ENCODE measurements around the gene AZU1. TPM values are rescaled to one million over a fixed set of nuclear protein-coding genes. Genes with fewer than 3 reads are reported as not detected.
"Not testable (repeated sequence)": the region's sequence is repeated elsewhere in the genome, so short reads cannot be mapped to it uniquely, and the experiment has no call there.

The AZU1 gene
- polyA plus RNA-seq, 1 donor: 1.7 TPM

DNA sequence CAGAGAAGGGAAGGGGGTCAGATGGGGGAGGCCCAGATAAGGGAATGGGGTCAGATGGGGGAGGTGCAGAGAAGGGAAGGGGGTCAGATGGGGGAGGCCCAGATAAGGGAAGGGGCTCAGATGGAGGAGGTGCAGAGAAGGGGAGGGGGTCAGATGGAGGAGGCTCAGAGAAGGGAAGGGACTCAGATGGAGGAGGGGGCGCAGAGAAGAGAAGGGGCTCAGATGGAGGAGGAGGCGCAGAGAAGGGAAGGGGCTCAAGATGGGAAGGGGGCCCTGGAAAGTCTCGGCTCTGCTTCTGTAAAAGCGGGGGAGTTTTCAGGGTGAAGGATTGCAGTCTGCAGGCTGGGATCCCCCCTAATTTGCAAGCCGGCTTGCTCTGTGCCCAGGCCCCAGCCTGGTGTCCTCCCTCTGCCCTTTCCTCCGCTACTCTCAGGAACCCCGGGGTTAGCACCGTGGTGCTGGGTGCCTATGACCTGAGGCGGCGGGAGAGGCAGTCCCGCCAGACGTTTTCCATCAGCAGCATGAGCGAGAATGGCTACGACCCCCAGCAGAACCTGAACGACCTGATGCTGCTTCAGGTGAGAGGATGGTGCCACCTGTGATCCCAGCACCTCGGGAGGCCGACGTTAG lies 1.6 kb downstream of the AZU1 start:
- DNase-seq (ENCODE audit: low read depth): no peak

DNA sequence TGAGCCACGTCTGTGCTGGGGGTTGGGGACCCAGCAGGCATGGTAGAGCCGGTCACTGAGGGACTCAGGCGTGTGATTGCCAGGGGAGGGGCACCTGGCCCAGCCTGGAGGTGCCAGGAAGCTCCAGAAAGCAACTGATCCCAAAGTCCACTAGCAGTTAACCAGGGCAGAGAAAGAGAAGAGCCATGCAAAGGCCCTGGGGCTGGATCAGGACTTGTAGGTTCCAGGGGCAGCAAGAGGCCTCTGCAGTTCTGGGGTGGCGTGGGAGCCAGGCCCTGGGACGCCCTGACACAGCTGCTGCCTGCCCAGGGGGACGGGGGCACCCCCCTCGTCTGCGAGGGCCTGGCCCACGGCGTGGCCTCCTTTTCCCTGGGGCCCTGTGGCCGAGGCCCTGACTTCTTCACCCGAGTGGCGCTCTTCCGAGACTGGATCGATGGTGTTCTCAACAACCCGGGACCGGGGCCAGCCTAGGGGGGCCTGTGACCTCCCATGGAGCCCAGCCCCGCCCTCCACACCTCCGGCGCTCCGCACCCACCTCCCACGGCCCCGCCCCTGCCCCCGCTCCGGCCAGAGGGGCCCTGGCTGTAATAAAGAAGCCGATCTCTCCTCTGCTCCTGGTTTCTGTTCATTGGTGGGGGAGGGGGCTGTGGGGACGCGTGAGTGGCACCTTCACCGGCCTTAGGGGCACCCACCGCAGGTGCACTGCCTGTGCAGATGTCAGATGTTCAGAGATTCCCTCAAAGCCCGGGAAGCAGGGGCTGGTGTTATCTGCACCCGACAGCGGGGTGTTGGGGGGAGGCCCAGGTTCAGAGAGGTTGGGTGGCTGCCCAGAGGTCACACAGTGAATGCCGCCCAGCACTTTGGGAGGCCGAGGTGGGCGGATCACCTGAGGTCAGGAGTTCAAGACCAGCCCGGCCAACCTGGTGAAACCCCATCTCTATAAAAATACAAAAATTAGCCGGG lies 4.1 kb downstream of the AZU1 start:
- no peak for DNase-seq (ENCODE audit: low read depth)

- DNase-seq (ENCODE audit: low read depth): no peak
Measured at GRCh38 chr19:834216-834615, 6.6 kb downstream of the AZU1 start.

GRCh38 chr19:835210-835810 lies 7.7 kb downstream of the AZU1 start:
- DNase-seq (ENCODE audit: low read depth): no peak

DNA sequence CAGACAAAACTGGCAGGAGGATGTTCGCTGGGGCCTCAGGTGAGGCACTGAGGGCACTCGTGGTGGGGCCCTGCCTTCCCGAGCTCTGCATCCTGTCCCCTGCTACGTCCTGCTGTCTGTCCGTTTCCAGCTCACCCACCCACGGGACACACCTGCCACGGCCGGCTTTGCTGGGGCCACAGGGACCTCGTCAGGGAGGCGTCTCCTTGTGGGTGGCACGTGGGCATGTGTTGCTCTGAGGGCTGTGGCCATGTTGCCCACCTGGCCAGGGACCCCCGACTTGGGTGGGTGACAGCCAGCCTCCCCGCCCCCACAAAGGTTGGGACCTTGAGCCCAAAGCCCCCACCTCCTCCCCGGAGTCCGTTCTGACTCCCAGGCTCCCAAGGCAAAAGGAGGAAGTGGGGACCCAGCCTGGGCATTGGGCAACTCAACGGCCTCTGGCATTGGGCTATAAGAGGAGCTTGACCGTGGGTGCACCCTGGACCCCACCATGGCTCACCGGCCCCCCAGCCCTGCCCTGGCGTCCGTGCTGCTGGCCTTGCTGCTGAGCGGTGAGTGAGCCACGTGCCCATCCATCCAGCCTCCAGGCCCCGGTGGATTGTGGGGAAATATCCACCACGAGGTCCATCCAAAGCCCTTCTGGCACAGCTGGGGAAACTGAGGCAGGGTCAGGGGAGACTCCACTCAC lies 13.0 kb downstream of the AZU1 start, which contains the start of gene PRTN3:
Gene PRTN3, plus strand, starts transcription at position 481 of the 688 bp plus-strand sequence. Its CDS starts 10 bp downstream, at position 491.
- DNase-seq (ENCODE audit: low read depth): no peak

GRCh38 chr19:842802-843179 lies 15.2 kb downstream of the AZU1 start:
- DNase-seq (ENCODE audit: low read depth): not testable (repeated sequence)

GRCh38 chr19:843180-843835 lies 15.7 kb downstream of the AZU1 start:
- DNase-seq (ENCODE audit: low read depth): no peak

GRCh38 chr19:843836-844545 lies 16.4 kb downstream of the AZU1 start:
- no peak for DNase-seq (ENCODE audit: low read depth)

DNA sequence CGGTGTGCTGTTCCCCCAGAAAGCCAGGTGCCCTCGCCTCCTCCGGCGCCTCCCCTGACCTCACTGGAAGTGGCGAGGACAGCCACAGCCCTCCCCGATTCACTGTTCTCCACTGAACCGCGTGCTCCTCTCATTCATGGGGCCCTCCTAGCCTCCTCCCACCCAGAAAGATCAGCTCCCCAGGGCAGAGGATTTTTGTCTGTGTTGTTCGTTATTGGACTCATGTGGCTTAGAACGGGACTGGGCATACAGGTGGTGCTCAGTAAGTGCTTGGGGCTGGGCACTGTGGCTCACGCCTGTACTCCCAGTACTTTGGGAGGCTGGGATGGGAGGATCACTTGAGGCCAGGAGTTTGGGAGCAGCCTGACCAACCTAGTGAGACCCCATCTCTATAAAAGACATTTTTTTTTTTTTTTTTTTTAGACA lies 16.9 kb downstream of the AZU1 start:
- no peak for DNase-seq (ENCODE audit: low read depth)

DNA sequence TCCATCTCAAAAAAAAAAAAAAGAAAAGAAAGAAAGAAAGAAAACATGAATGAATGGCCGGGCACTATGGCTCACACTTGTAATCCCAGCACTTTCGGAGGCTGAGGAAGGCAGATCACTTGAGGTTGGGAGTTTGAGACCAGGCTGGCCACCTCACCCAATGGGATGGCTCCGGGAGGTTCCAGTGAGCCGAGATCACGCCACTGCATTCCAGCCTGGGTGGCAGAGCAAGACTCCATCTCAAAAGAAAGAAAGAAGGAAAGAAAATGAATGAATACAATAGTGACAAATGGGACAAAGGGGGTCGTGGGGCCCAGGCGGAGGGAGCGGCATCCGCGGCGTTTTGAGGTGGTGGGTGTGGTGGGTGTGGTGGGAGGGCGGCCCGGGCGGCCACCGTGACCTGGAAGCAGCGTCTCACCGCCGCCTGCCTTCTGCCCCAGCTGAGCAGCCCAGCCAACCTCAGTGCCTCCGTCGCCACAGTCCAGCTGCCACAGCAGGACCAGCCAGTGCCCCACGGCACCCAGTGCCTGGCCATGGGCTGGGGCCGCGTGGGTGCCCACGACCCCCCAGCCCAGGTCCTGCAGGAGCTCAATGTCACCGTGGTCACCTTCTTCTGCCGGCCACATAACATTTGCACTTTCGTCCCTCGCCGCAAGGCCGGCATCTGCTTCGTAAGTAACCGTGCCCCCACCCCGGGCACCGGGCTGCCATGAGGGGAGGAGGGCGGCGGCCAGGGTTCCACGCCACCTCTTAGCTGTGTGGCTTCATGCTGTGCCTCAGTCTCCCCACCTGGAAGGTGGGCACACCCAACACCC lies 18.3 kb downstream of the AZU1 start:
- no peak for DNase-seq (ENCODE audit: low read depth)

GRCh38 chr19:848386-848921 lies 20.8 kb downstream of the AZU1 start:
- no peak for DNase-seq (ENCODE audit: low read depth)

- not testable (repeated sequence) for DNase-seq (ENCODE audit: low read depth)
Measured at GRCh38 chr19:849195-849594, 21.6 kb downstream of the AZU1 start.

DNA sequence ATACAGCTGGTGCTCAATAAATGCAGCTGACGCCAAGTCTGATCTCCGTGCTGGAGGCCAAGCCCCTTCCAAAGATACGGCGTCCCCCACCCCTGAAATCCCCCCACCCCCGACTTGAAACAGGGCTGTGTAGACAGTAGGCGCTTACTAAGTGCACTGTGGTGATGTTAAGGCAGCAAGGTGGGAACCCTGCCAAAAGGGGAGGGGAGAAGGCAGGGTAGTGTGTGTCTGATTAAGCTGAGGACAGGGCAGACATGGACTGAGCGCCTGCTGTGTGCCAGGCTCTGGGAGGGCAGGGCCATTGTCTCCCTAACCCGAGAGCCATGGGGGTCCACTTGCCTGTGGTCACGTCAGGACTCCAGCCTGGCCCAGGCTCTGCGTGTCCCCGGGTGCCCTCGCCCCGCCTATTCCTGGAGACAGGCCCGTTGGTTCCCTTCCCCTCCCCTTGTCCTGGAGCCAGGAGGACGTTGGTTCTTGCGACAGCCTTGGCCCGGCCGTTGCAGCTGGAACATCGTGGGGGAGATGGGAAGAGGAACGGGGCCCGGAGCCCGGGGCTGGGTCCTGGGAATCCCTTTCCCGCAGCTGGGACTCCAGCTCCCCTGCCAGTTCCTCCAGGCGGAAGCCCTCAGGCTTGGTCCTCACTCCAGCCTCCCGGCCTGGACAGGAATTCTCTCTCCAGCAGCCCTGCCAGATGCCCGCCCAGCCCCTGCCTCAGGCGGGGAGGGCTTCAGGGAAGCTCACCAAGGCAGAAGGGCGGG lies 22.8 kb downstream of the AZU1 start:
- DNase-seq (ENCODE audit: low read depth): no peak

- DNase-seq (ENCODE audit: low read depth): no peak
Measured at GRCh38 chr19:850979-851335, 23.3 kb downstream of the AZU1 start.

DNA sequence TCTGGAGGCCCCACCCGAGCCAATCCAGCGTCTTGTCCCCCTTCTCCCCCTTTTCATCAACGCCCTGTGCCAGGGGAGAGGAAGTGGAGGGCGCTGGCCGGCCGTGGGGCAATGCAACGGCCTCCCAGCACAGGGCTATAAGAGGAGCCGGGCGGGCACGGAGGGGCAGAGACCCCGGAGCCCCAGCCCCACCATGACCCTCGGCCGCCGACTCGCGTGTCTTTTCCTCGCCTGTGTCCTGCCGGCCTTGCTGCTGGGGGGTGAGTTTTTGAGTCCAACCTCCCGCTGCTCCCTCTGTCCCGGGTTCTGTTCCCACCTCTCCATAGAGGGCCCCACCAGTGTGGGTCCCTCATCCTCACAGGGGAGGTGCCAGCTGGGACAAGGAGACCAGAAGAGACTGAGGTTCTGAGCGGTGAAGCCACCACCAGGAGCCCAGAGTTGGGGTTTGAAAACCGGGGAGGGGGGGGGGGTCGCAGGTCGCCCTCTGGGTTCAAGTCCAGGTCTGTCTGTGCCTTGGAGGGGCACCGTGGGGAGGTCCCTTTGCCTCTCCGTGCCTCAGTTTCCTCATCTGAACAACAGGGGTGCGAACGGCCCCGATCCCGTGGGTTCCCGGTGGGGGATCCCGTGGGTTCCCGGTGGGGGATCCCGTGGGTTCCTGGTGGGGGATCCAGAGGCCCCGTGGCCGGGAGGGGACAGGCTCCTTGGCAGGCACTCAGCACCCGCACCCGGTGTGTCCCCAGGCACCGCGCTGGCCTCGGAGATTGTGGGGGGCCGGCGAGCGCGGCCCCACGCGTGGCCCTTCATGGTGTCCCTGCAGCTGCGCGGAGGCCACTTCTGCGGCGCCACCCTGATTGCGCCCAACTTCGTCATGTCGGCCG lies 24.7 kb downstream of the AZU1 start, which contains the start of gene ELANE:
Gene ELANE, plus strand, starts transcription at position 168 of the 878 bp plus-strand sequence. Its CDS starts 26 bp downstream, at position 194.
- no peak for DNase-seq (ENCODE audit: low read depth)

DNA sequence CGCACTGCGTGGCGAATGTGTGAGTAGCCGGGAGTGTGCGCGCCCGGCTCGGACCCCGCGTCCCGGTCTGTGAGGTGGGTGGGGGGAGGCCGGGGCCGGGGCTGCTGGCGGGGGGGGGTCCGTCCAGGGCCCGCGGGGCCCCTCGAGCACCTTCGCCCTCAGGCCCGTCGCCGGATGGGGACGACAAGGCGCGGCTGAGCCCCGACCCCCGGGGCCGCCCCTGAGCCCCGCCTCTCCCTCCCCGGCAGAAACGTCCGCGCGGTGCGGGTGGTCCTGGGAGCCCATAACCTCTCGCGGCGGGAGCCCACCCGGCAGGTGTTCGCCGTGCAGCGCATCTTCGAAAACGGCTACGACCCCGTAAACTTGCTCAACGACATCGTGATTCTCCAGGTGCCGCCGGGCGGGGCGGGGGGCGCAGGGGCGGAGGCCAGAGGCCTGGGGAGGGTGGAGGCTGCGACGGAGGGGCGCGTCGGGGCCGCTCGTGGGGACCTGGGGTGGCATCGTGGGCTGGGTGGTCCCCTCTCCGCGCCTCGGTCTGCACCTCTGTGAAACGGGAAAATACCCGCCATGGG lies 25.5 kb downstream of the AZU1 start:
- no peak for DNase-seq (ENCODE audit: low read depth)

GRCh38 chr19:853614-854220 lies 26.1 kb downstream of the AZU1 start:
- DNase-seq (ENCODE audit: low read depth): not testable (repeated sequence)

Data from forelimb muscle (tissue), 1 donor.